Retinal pigment epithelial cell (primary cell): ENCODE results near the gene L1CAM.

ENCODE experiments used
- DNase-seq: peaks from one replicate; pipeline ENCODE4 v3.0.0-alpha.2; 2010; ENCODE audit warnings: low read depth
- H3K4me3 ChIP-seq: 2 replicates; pipeline ENCODE4 v1.5.1; 2011; ENCODE audit warnings: mild to moderate bottlenecking, low read length, control low read depth, moderate library complexity
- CTCF ChIP-seq: conservative IDR thresholded peaks from 2 replicates; pipeline ENCODE4 v1.5.1; 2011; ENCODE audit warnings: low read depth, low read length, control low read depth, inconsistent platforms

L1CAM gene

GRCh38 chrX:153924149-153924861, 38.3 kb upstream of the L1CAM start:
- no peak for DNase-seq
- no peak overlapping the region for H3K4me3 ChIP-seq
- peak; percentile 38 for TF ChIP-seq CTCF

GRCh38 chrX:153922932-153923857, 37.2 kb upstream of the L1CAM start:
- H3K4me3 ChIP-seq = no peak overlapping the region
- TF ChIP-seq CTCF = peak; percentile 77
- DNase-seq = no peak

GRCh38 chrX:153921511-153922446, 35.8 kb upstream of the L1CAM start:
- H3K4me3 ChIP-seq = no peak overlapping the region
- no peak for TF ChIP-seq CTCF
- DNase-seq = no peak

- TF ChIP-seq CTCF = no peak
- no peak for DNase-seq
- H3K4me3 ChIP-seq = no peak overlapping the region
Observed at GRCh38 chrX:153921070-153921469, 35.1 kb upstream of the L1CAM start.

- H3K4me3 ChIP-seq = no peak overlapping the region
- no peak for DNase-seq
Observed at GRCh38 chrX:153920546-153920945, 34.6 kb upstream of the L1CAM start.

More at GRCh38 chrX:153920546-153920945, 34.6 kb upstream of the L1CAM start:
- no peak for TF ChIP-seq CTCF
